ENCODE data around the gene RP2. TPM values are rescaled to one million over a fixed set of nuclear protein-coding genes. Genes with fewer than 3 reads are reported as not detected.

RP2 gene
- total and polyA plus RNA-seq, 9 donors = 4.8 to 9.5 (median 7.0) TPM

GRCh38 chrX:46864606-46865005 lies 27.8 kb downstream of the RP2 start:
- DNase-seq = no peak
- WGBS, 3 donors = 58 to 76% (median 75%) methylated on average over 2 of the region's 2 CpGs
- TF ChIP-seq CTCF (IDR thresholded peaks at IDR 0.05) (no peak), EP300 (IDR thresholded peaks at IDR 0.05) (no peak), POLR2A (IDR thresholded peaks at IDR 0.05) (no peak)
- no peaks in the 10 kb centered on the region for H3K27me3 ChIP-seq
- H3K9me3 ChIP-seq = no peaks in the 10 kb centered on the region
- no peaks in the 10 kb centered on the region for H3K4me1 ChIP-seq (ENCODE audit: insufficient read depth)
- H3K27ac ChIP-seq = no peak overlapping the region
- H3K4me3 ChIP-seq = no peak overlapping the region
- intact Hi-C loops (cut with DNase I) = no loop called here
- no peaks in the 10 kb centered on the region for H3K36me3 ChIP-seq

GRCh38 chrX:46865281-46865680 lies 28.4 kb downstream of the RP2 start:
- no peak for DNase-seq
- whole genome bisulfite sequencing, 3 donors = 49 to 62% (median 50%) methylated on average over 4 of the region's 4 CpGs
- H3K27me3 ChIP-seq = no peaks in the 10 kb centered on the region
- H3K4me3 ChIP-seq = no peak overlapping the region
- no peaks in the 10 kb centered on the region for H3K4me1 ChIP-seq (ENCODE audit: insufficient read depth)
- intact Hi-C loops (cut with DNase I) = no loop called here
- H3K9me3 ChIP-seq = no peaks in the 10 kb centered on the region
- no peaks in the 10 kb centered on the region for H3K36me3 ChIP-seq
- TF ChIP-seq EP300 (IDR thresholded peaks at IDR 0.05) = no peak
- TF ChIP-seq CTCF (IDR thresholded peaks at IDR 0.05) = no peak
- no peak for TF ChIP-seq POLR2A (IDR thresholded peaks at IDR 0.05)
- H3K27ac ChIP-seq = no peak overlapping the region

GRCh38 chrX:46866726-46867125 lies 29.9 kb downstream of the RP2 start:
- Histone ChIP-seq H3K4me1 (ENCODE audit: insufficient read depth) (no peaks in the 10 kb centered on the region), H3K27ac (no peak overlapping the region), H3K4me3 (no peak overlapping the region), H3K9me3 (no peaks in the 10 kb centered on the region), H3K36me3 (no peaks in the 10 kb centered on the region), H3K27me3 (no peaks in the 10 kb centered on the region)
- DNase-seq = no peak
- TF ChIP-seq POLR2A (IDR thresholded peaks at IDR 0.05) (no peak), CTCF (IDR thresholded peaks at IDR 0.05) (no peak), EP300 (IDR thresholded peaks at IDR 0.05) (no peak)
- intact Hi-C loops (cut with DNase I) = no loop called here

- Histone ChIP-seq H3K4me3 (no peak overlapping the region), H3K27me3 (no peaks in the 10 kb centered on the region), H3K36me3 (no peaks in the 10 kb centered on the region), H3K4me1 (ENCODE audit: insufficient read depth) (no peaks in the 10 kb centered on the region), H3K27ac (no peak overlapping the region), H3K9me3 (no peaks in the 10 kb centered on the region)
- DNase-seq = no peak
- intact Hi-C loops (cut with DNase I) = no loop called here
- TF ChIP-seq POLR2A (IDR thresholded peaks at IDR 0.05) (no peak), EP300 (IDR thresholded peaks at IDR 0.05) (no peak), CTCF (IDR thresholded peaks at IDR 0.05) (no peak)
- WGBS, 3 donors = 37 to 48% (median 41%) methylated on average over 2 of the region's 2 CpGs
These were observed 36.9 kb downstream of the RP2 start for GRCh38 chrX:46873746-46874145.

GRCh38 chrX:46876901-46877300 lies 40.1 kb downstream of the RP2 start:
- Histone ChIP-seq H3K27ac (no peak overlapping the region), H3K9me3 (no peaks in the 10 kb centered on the region), H3K27me3 (no peaks in the 10 kb centered on the region), H3K4me3 (no peak overlapping the region), H3K36me3 (no peaks in the 10 kb centered on the region), H3K4me1 (ENCODE audit: insufficient read depth) (no peaks in the 10 kb centered on the region)
- DNase-seq = no peak
- intact Hi-C loops (cut with DNase I) = no loop called here
- TF ChIP-seq EP300 (IDR thresholded peaks at IDR 0.05) (no peak), POLR2A (IDR thresholded peaks at IDR 0.05) (no peak), CTCF (IDR thresholded peaks at IDR 0.05) (no peak)
